RPMI7951 (cell line): ENCODE results near the gene ZBTB20. TPM values are rescaled to one million over a fixed set of nuclear protein-coding genes. Genes with fewer than 3 reads are reported as not detected.
A peak's percentile ranks its signal among the peaks of the same experiment; 100 is the strongest.

Source experiments
- DNase-seq: peaks from one replicate; pipeline ENCODE4 v3.0.0-alpha.2; 2012; ENCODE audit warnings: low read depth
- total RNA-seq: library from RNA; depleted of rRNA; stranded (reverse); fragments of >200 nt; shearing (Covaris generic); gene quantifications from 2 replicates; pipeline ENCODE4 v1.2.3, GENCODE V29; 2014

Gene ZBTB20
- total RNA-seq, 1 experiment from 2014 or later: 9.0 TPM

DNA sequence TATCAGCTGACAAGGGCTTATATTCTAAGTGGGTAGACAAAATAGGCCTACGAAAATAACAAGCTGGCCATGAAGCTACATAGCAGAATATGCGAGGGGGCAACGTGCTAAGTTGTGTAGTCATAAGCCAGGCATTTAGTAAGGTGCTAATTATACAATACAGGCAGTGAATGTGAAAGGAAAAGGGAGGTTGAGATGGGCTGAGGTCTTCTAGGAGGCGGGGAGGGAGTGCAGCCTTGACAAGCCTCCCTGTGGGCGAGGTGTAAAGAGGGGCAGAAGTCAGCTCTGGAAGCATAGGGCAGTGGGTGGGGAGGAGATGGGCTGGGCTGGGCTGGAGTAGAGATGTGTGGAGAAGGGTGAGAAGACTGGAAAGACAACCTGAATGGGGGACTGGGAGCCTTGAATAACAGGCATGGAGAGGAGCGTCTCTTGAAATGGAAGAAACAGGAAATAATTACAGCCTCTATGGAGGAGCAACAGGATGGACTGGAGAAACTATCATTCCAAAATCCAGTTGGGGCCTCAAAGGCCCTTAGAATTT, 852.1 kb downstream of the ZBTB20 start:
- DNase-seq: no peak

DNA sequence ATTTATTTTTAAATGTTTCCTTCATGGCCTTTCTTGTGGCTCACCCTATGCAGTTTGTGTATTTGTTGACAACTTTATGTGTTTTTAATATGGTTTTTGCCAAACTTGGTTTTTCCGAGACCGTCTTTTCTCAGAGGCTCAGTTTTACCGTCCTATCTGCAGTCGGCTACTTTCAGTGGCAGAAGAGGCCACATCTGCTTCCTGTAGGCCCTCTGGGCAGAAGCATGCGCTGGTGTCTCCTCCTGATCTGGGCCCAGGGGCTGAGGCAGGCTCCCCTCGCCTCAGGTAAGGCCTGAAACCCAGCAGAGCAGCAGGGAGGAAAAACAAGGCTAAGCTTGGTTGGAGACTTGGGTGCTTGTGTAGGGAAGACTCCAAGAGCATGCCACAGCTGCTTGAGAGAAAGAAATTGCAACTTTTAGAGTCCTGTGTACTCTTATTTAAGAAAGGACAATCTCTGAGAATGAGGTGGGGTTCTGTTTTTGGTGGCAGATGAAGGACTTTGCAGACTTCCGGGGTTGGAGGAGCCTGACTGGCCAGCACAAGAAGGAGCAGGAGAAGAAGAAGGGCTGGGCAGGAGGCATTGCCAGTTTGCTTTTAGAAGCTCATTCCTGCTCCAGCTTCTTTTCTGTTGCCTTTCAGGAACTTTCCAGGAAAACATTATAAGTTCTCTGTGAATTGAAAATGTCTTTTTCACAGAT, 853.1 kb downstream of the ZBTB20 start, which contains the start of gene TIGIT:
TSS of gene TIGIT (plus strand) at position 191 of the 698 bp plus-strand sequence. CDS start at position 225, 34 bp downstream.
- DNase-seq: no peak

DNA sequence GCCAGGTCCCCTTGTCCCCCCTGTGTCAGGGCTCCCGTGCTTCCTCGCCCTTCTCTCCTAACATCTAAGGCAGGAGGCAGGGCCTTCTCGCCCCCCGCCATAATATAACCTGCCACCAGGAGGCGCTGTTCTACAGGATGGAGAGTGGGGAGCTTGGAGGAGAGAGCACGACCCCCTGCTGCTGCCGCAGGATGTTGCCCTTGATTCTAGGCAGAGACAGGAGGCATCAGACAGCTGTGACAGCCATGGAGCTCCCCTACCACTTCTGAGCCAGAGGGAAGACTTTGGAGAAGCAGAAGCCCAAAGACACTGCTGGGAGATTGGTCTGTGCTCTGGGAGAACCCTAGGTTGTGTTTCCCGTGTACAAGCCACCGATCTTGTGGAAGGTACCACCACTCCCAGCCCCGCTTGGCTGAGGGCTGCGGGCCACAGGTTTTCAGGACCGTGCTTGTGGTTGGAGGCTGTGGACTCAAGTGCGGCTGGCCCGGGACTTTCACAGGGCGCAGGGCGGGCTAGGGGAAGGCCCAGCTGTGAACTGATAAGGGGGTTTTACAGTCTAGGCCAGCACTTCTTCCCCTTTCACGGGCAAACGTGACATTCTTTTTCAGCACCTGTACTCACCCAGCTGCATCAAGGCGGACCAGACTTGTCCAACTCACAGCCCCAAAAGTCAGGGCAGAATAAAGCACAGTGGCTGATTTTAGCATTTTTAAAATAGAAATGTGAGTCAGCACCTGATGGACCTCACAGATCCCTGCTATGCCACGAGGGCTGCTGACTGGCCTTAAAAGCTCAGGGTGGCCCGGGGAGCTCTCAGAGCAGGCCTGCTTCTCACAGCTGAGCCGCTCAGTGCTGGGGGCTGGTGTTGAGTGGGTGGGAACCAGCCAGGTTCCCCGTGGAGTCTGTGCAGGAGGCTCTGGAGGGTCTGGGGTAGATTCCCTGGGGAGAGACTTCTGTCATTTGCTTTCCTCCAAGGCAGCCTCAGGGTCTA, 855.9 kb downstream of the ZBTB20 start:
- DNase-seq: peak; percentile 35

DNA sequence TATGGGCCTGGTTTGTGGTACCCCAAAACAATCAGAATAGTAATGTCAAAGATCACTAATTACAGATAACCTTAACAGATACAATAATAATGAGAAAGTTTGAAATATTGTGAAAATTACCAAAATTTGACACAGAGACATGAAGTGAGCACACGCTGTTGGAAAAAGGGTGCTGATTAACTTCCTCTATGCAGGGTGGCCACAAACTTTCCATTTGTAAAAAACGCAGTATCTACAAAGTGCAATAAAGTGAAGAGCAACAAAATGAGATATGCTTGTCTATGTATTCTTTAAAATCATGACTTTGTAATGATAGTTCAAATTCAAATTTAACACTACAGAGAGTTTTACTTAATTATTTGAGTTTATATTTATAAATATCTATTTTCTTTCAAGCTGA, 860.8 kb downstream of the ZBTB20 start:
- DNase-seq: no peak

DNA sequence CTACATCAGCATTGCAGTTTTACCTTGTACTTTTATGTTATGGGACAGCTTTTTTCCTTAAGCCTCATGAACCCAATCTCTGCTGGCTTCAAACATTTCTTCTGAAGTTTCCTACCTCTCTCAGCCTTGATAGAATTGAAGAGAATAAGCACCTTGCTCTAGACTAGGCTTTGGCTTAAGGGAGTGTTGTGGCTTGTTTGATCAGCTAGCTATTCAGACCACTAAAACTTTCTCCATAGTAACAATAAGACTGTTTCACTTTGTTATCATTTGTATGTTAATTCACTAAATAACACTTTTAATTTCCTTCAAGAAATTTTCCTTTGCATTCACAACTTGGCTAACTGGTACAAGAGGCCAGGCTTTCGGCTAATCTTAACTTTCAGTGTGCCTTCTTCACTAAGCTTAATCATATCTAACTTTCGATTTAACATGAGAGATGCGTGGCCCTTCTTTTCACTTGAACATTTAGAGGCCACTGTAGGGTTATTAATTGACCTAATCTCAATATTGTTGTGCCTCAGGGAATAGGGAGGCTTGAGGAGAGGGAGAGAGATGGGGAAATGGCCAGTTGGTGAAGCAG, 861.3 kb downstream of the ZBTB20 start:
- no peak for DNase-seq

DNA sequence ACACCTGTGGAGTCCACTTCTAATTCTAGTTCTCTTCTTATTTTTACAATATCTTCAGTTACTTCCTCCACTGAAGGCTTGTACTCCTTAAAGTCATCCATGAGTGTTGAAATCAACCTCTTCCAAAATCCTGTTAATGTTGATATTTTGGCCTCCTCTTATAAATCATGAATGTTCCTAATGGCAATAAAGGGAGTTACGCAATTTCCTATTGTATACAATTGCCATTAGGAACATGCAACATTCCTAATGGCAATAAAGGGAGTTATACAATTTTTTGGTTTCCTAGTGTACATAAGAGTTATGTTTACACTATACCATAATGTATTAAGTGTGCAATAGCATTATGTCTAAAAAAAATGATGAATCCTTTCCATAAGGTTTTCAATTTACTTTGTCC, 862.4 kb downstream of the ZBTB20 start:
- DNase-seq: no peak
